DMS114 treated with DMSO at 0.1 percent for 48 hours (cell line): ENCODE data around the gene TBC1D3.
"Not testable (repeated sequence)": the region's sequence is repeated elsewhere in the genome, so short reads cannot be mapped to it uniquely, and the experiment has no call there.

Experiments
- DNase-seq: peaks from one replicate; lab custom pipeline; 2025; ENCODE audit not compliant: unreplicated experiment; lab: John Stamatoyannopoulos, UW

The TBC1D3 gene

DNA sequence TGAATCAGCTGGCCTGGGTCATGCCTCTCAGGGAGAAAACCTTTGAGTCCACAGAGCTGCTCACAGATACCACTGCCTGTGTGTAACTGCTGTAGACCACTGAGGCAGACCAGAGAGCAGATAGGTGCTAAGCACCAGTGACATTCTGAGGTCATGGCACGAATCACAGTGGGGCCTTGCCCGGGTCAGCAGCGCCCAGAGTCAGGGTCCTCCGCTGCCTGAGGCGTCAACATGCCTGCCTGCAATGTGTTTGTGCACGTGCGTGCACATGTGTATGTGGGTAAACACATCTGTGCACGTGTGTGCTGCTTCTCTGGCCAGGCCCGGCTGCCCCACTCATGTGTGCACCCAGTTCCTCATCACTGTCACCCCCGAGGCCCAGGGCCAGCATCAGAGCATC lies at the start of gene TBC1D3:
Gene TBC1D3, minus strand, starts transcription at position 101 of the 400 bp plus-strand sequence. CDS start 1,526 bp downstream, outside the sequence.
- not testable (repeated sequence) for DNase-seq

DNA sequence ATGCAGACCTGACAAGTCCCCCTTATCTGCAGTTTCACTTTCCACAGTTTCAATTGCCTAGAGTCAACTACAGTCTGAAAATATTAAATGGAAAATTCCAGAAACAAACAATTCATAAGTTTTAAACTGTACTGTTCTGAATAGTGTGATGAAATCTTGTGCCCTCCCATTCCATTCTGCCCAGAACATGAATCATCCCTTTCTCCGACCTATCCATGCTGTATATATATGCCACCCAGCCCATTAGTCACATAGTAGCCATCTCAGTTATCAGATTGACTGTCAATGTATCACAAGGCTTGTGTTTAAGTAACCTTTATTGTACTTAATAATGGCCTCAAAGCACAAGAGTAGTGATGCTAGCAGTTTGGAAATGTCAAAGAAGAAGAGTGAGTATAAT lies 40.4 kb upstream of the TBC1D3 start:
- DNase-seq: not testable (repeated sequence)

DNA sequence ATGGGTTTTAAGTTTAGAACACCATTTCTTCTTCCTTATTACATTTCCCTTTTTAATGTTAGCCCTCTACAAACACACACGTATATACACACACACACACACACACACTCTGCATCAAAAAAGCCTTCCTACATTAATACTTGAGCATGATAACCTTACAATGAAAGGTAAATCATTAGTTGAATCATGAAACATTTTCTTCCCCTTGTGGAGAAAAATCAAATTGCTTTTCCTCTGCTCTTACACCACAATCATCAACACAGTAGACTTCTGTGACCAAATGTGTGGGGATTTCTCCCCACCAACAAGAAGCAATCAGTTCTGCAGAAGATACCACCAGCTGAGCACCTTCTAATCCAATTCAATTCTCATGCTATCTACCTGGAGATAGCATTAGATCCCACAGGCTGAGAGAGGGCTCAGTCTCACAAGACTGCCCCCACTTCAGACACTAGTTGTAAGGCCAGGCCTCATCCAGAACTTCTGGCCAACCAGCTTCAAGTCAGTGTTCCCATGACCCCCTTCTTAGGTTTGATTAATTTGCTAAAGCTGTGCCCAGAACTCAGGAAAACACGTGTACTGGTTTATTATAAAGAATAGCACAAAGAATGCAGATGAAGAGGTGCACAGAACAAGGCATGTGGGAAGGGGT lies 33.6 kb upstream of the TBC1D3 start:
- not testable (repeated sequence) for DNase-seq

DNA sequence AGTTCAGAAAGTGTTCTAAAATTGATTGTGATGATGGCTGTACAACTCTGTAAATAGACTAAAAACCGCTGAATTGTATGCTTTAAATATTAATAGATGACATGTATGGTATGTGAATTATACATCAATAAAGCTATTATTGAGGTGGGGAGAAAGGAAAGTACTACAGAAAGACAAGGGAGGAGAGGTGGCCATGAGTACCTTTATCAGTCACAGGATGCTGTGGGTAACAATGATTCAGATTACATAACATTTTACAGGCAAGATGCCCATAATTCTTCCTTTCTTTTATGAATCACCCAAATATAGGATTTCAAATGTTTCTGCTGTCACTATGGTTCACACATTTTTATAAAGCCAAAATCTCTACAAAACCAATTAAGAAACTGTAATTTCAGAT lies 28.5 kb upstream of the TBC1D3 start:
- not testable (repeated sequence) for DNase-seq

DNA sequence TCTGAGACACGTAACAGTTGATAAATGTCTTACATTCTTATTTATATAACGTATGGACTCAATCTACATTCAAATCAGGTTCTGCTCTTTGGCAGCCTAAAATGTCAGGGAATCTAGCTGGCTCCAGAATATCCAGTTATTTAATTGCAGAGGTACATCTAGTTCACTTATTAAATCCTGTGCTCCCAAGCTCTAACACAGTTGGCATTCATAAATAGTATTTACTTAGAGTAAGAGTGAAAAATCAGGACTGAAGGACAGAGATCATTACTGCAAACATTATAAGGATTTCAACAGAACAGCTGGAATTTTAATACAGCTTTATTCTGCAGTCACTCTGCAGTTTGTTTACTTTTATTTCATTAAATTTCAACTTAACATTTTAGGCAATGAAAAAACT lies 7.9 kb upstream of the TBC1D3 start:
- not testable (repeated sequence) for DNase-seq

GRCh38 chr17:38134860-38135259 lies 57.5 kb downstream of the TBC1D3 start:
- DNase-seq: not testable (repeated sequence)
